CD14-positive monocyte (primary cell): ENCODE results near the gene NT5C3B. TPM values are rescaled to one million over a fixed set of nuclear protein-coding genes. Genes with fewer than 3 reads are reported as not detected.
"Not testable (repeated sequence)": the region's sequence is repeated elsewhere in the genome, so short reads cannot be mapped to it uniquely, and the experiment has no call there.

Experiments
- DNase-seq, 3 donors: peaks; one replicate each; pipeline ENCODE4 v3.0.0-alpha.2; 2011 to 2022
- H2AFZ ChIP-seq: 2 replicates; pipeline ENCODE4 v1.6.0; 2012; ENCODE audit warnings: mild to moderate bottlenecking, low read depth, low read length, inconsistent platforms; ENCODE audit not compliant: insufficient read depth, poor library complexity, severe bottlenecking
- H3K27ac ChIP-seq, 2 donors: 1 replicate in 1 of 2; 2 replicates in 1 of 2; pipeline ENCODE4 v1.5.1; 2012 to 2013; ENCODE audit warnings: low read length in 2 of 2, control low read depth in 1 of 2, inconsistent platforms in 1 of 2, low read depth in 1 of 2, mild to moderate bottlenecking in 1 of 2
- H3K27me3 ChIP-seq, 2 donors: one replicate each; pipeline versions ENCODE4 v1.6.0 to v1.6.1; 2011 to 2013; ENCODE audit warnings: low read length in 2 of 2; ENCODE audit not compliant: control insufficient read depth in 2 of 2, insufficient read depth in 2 of 2
- H3K36me3 ChIP-seq, 2 donors: replicated peaks in 1 of 2; 1 replicate in 1 of 2; 2 replicates in 1 of 2; pipeline versions ENCODE4 v1.5.1 to v1.6.1; 2012 to 2013; ENCODE audit warnings: low read length in 2 of 2, control low read depth in 1 of 2, inconsistent platforms in 1 of 2, mild to moderate bottlenecking in 1 of 2; ENCODE audit not compliant: insufficient read depth in 2 of 2, control insufficient read depth in 1 of 2
- H3K4me1 ChIP-seq, 2 donors: 1 replicate in 1 of 2; 2 replicates in 1 of 2; pipeline versions ENCODE4 v1.5.1 to v1.6.1; 2012 to 2013; ENCODE audit warnings: low read length in 2 of 2, control low read depth in 1 of 2, inconsistent platforms in 1 of 2, mild to moderate bottlenecking in 1 of 2, moderate library complexity in 1 of 2; ENCODE audit not compliant: insufficient read depth in 2 of 2, control insufficient read depth in 1 of 2
- H3K4me2 ChIP-seq: replicated peaks from 2 replicates; pipeline ENCODE3; 2012; ENCODE audit warnings: low read length, moderate library complexity, mild to moderate bottlenecking; ENCODE audit not compliant: poor library complexity, severe bottlenecking; ENCODE audit errors: extremely low read depth
- H3K4me3 ChIP-seq, 3 experiments: fragments of 200-600 bp in 1 of 3; sonication (generic) in 1 of 3; replicated peaks in 1 of 3; 1 replicate in 2 of 3; 2 replicates in 1 of 3; pipeline ENCODE4 v1.5.1; 2011 to 2013; ENCODE audit warnings: low read length in 3 of 3, mild to moderate bottlenecking in 3 of 3, control low read depth in 2 of 3, low read depth in 2 of 3, inconsistent platforms in 1 of 3, moderate library complexity in 1 of 3
- H3K79me2 ChIP-seq: 2 replicates; pipeline ENCODE4 v1.6.0; 2012; ENCODE audit warnings: mild to moderate bottlenecking, control low read depth, inconsistent platforms, low read length, moderate library complexity; ENCODE audit not compliant: insufficient read depth
- H3K9ac ChIP-seq: 2 replicates; pipeline ENCODE4 v1.6.0; 2017; ENCODE audit warnings: low read length, mild to moderate bottlenecking; ENCODE audit not compliant: insufficient read depth, poor library complexity, severe bottlenecking
- H3K9me3 ChIP-seq, 2 donors: replicated peaks in 1 of 2; 1 replicate in 1 of 2; 2 replicates in 1 of 2; pipeline versions ENCODE4 v1.5.1 to v1.6.1; 2012 to 2013; ENCODE audit warnings: low read length in 2 of 2, control low read depth in 1 of 2; ENCODE audit not compliant: control insufficient read depth in 1 of 2, insufficient read depth in 1 of 2
- H4K20me1 ChIP-seq: 2 replicates; pipeline ENCODE4 v1.6.0; 2012; ENCODE audit warnings: mild to moderate bottlenecking, low read length, control low read depth, moderate library complexity; ENCODE audit not compliant: insufficient read depth
- H3K27ac Mint-ChIP-seq, 7 donors: one replicate each; pipeline ENCODE4 v1.8.0; 2020; ENCODE audit warnings: mild to moderate bottlenecking in 7 of 7, mixed read lengths in 7 of 7, moderate library complexity in 6 of 7, inconsistent platforms in 2 of 7
- H3K27me3 Mint-ChIP-seq, 3 donors: one replicate each; pipeline ENCODE4 v1.8.0; 2021 to 2022; ENCODE audit warnings: low read depth in 3 of 3, mild to moderate bottlenecking in 3 of 3, mixed read lengths in 3 of 3, moderate library complexity in 3 of 3, inconsistent platforms in 1 of 3
- H3K36me3 Mint-ChIP-seq, 2 donors: one replicate each; pipeline ENCODE4 v1.8.0; 2020; ENCODE audit warnings: mixed read lengths in 2 of 2, inconsistent platforms in 1 of 2, mild to moderate bottlenecking in 1 of 2
- H3K4me1 Mint-ChIP-seq: one replicate; pipeline ENCODE4 v1.8.0; 2020; ENCODE audit warnings: mild to moderate bottlenecking, mixed read lengths
- H3K4me3 Mint-ChIP-seq, 2 donors: one replicate each; pipeline ENCODE4 v1.8.0; 2020; ENCODE audit warnings: mild to moderate bottlenecking in 2 of 2, mixed read lengths in 2 of 2, moderate library complexity in 1 of 2
- H3K9me3 Mint-ChIP-seq, 7 donors: one replicate each; pipeline ENCODE4 v1.8.0; 2020 to 2022; ENCODE audit warnings: mixed read lengths in 7 of 7, mild to moderate bottlenecking in 6 of 7, moderate library complexity in 6 of 7, inconsistent platforms in 2 of 7
- CTCF ChIP-seq: fragments of 200-600 bp; IDR thresholded peaks from one replicate; pipeline ENCODE4 v1.8.0; 2022; ENCODE audit warnings: antibody characterized with exemption, mild to moderate bottlenecking
- WGBS: methylation state at CpG from one replicate; pipeline ENCODE4 v1.1.5; 2013; ENCODE audit warnings: missing lambda C conversion rate; ENCODE audit not compliant: insufficient coverage; 5-methylcytosine and 5-hydroxymethylcytosine counted together
- intact Hi-C, 2 donors: fragments of 100-400 bp; cut with micrococcal nuclease; formaldehyde crosslinking; loops; one replicate each; pipeline versions ENCODE4 v1.15.0 to v1.15.1; 2023
- polyA plus RNA-seq, 3 donors: library from polyadenylated mRNA; depleted of rRNA in 1 of 3; unstranded in 2 of 3; stranded (reverse) in 1 of 3; fragments of 300-500 nt in 2 of 3; fragments of >200 nt in 1 of 3; fragmentation: Illumina TruSeq in 2 of 3; gene quantifications; 1 replicate in 2 of 3; 2 replicates in 1 of 3; pipeline ENCODE4 v1.2.3, GENCODE V29; 2012 to 2021

NT5C3B gene
- polyA plus RNA-seq, 3 donors = 11.5 to 14.2 (median 13.5) TPM

DNA sequence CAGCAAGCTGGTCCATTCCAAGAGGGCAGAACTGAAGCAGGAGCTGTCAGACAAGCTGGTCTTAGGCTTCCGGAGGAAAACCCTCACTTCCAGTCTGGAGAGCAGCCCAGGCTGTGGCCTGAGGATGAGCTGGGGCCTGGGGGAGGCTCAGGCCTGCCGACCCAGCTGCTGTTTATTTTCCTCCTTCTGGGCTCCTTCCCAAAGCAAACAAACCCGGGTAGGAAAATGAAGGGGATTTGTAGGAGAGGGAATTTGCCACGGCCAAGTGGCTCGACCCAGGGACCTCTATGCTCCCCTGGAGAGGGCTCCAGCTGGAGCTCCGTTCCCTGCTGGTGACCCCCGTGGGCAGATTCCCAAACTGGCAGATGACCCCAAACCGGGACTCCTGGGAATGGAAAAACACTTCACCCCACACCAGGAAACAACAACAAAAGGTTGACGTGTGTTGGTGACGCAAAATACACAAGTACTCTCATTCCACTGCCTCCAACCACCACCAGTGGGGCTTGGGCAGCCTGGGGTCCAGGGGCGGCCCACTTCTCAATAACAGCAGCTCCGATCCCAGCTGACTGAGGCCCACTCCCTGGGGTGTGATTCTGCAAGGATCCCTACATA is 58.4 kb downstream of the NT5C3B start:
- WGBS = 23% methylated on average over 5 of the region's 12 CpGs
- Mint-ChIP-seq H3K27me3 (peaks cover 3 to 11% (median 9%) of the 10 kb centered on the region in 3 donors), H3K27ac (peak overlapping the region in 1 of 7 donors; percentile 62), H3K9me3 (peaks cover 0 to 2% (median 0%) of the 10 kb centered on the region in 7 donors), H3K4me3 (no peak overlapping the region), H3K36me3 (peaks cover 0 to 5% of the 10 kb centered on the region in 2 donors), H3K4me1 (peaks cover 36% of the 10 kb centered on the region)
- Histone ChIP-seq H3K27ac (no peak overlapping the region), H2AFZ (peak overlapping the region; percentile 8), H3K36me3 (peaks cover 0 to 16% of the 10 kb centered on the region in 2 donors), H3K79me2 (no peaks in the 10 kb centered on the region), H3K4me3 (no peak overlapping the region), H4K20me1 (peaks cover 61% of the 10 kb centered on the region), H3K4me1 (peaks cover 36 to 39% of the 10 kb centered on the region in 2 donors), H3K9me3 (no peaks in the 10 kb centered on the region), H3K4me2 (no peak overlapping the region), H3K9ac (no peak overlapping the region), H3K27me3 (no peaks in the 10 kb centered on the region)
- TF ChIP-seq CTCF = no peak
- DNase-seq = no peak
- intact Hi-C loops = no loop called here

- peaks cover 0 to 2% (median 0%) of the 10 kb centered on the region in 7 donors for H3K9me3 Mint-ChIP-seq
- peaks cover 31% of the 10 kb centered on the region for H3K4me1 Mint-ChIP-seq
- WGBS = 57% methylated on average over 4 of the region's 4 CpGs
- H3K4me3 Mint-ChIP-seq = no peak overlapping the region
- intact Hi-C loops = no loop called here
- H3K27me3 Mint-ChIP-seq = peaks cover 3 to 9% (median 9%) of the 10 kb centered on the region in 3 donors
- Histone ChIP-seq H3K36me3 (peaks cover 0 to 20% of the 10 kb centered on the region in 2 donors), H3K4me3 (no peak overlapping the region), H3K4me2 (no peak overlapping the region), H3K79me2 (no peaks in the 10 kb centered on the region), H3K9me3 (no peaks in the 10 kb centered on the region), H2AFZ (peak overlapping the region; percentile 8), H3K27ac (no peak overlapping the region), H3K9ac (no peak overlapping the region), H3K27me3 (no peaks in the 10 kb centered on the region), H3K4me1 (peaks cover 31 to 34% of the 10 kb centered on the region in 2 donors), H4K20me1 (peaks cover 59% of the 10 kb centered on the region)
- no peak overlapping the region for H3K27ac Mint-ChIP-seq
- DNase-seq = no peak
- H3K36me3 Mint-ChIP-seq = peaks cover 0 to 5% of the 10 kb centered on the region in 2 donors
- no peak for TF ChIP-seq CTCF
Measured at GRCh38 chr17:41777157-41777573, 58.9 kb downstream of the NT5C3B start.

DNA sequence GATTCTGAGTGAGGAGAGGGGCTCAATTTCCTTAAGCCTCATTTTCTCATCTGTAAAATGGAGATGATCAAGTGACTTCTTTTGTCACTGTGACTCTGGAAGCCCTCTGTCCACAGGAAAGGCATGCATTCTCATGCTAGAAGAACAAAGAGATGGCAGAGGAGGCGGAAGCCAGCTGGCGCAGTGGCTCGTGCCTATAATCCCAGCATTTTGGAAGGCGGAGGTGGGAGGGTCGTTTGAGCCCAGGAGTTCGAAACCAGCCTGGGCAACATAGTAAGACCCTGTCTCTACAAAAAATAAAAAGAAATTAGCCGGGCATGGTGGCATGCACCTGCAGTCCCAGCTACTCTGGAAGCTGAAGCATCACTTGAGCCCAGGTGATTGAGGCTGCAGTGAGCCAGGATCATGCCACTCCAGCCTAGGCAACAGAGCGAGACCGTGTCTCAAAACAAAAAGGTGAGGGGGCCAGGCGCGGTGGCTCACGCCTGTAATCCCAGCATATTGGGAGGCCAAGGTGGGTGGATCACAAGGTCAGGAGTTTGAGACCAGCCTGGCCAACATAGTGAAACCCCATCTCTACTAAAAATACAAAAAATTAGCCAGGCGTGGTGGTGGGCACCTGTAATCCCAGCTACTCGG is 59.7 kb downstream of the NT5C3B start:
- H3K9me3 Mint-ChIP-seq, DNase-seq, H3K4me3 ChIP-seq, H3K27me3 Mint-ChIP-seq, H2AFZ ChIP-seq, intact Hi-C loops, H3K4me2 ChIP-seq, H3K4me3 Mint-ChIP-seq, H3K36me3 Mint-ChIP-seq, H3K27me3 ChIP-seq, H3K9ac ChIP-seq, H3K79me2 ChIP-seq, H3K27ac ChIP-seq, H3K9me3 ChIP-seq: not testable (repeated sequence)
- Mint-ChIP-seq H3K4me1 (peaks cover 23% of the 10 kb centered on the region), H3K27ac (peak overlapping the region in 1 of 7 donors; percentile 41)
- Histone ChIP-seq H3K4me1 (peaks cover 26% of the 10 kb centered on the region in 2 donors), H3K36me3 (peaks cover 3 to 28% of the 10 kb centered on the region in 2 donors), H4K20me1 (peaks cover 56% of the 10 kb centered on the region)
- WGBS = 88% methylated on average over 7 of the region's 14 CpGs
